Glutamatergic neuron (in vitro differentiated cells): ENCODE results near the gene PPFIBP1. TPM values are rescaled to one million over a fixed set of nuclear protein-coding genes. Genes with fewer than 3 reads are reported as not detected.
"Not testable (repeated sequence)": the region's sequence is repeated elsewhere in the genome, so short reads cannot be mapped to it uniquely, and the experiment has no call there.

ENCODE experiments used
- DNase-seq: peaks from one replicate; pipeline ENCODE4 v3.0.0; 2022
- H3K27ac Mint-ChIP-seq: one replicate; pipeline ENCODE4 v1.8.0; 2020; ENCODE audit warnings: mild to moderate bottlenecking, mixed read lengths, inconsistent platforms; ENCODE audit not compliant: unreplicated experiment
- H3K27me3 Mint-ChIP-seq: one replicate; pipeline ENCODE4 v1.8.0; 2020; ENCODE audit warnings: mild to moderate bottlenecking, moderate library complexity, mixed read lengths, inconsistent platforms; ENCODE audit not compliant: unreplicated experiment
- H3K36me3 Mint-ChIP-seq: one replicate; pipeline ENCODE4 v1.8.0; 2020; ENCODE audit warnings: mild to moderate bottlenecking, mixed read lengths, inconsistent platforms; ENCODE audit not compliant: unreplicated experiment
- H3K4me1 Mint-ChIP-seq: one replicate; pipeline ENCODE4 v1.8.0; 2020; ENCODE audit warnings: mild to moderate bottlenecking, low read depth, mixed read lengths, inconsistent platforms; ENCODE audit not compliant: unreplicated experiment
- H3K4me3 Mint-ChIP-seq: one replicate; pipeline ENCODE4 v1.8.0; 2020; ENCODE audit warnings: mild to moderate bottlenecking, mixed read lengths, inconsistent platforms; ENCODE audit not compliant: unreplicated experiment
- H3K9me3 Mint-ChIP-seq: one replicate; pipeline ENCODE4 v1.8.0; 2020; ENCODE audit warnings: mild to moderate bottlenecking, moderate library complexity, mixed read lengths, inconsistent platforms; ENCODE audit not compliant: unreplicated experiment
- CTCF ChIP-seq: fragments of 200-600 bp; sonication (generic); IDR thresholded peaks from one replicate; pipeline ENCODE4 v1.5.0; 2021; ENCODE audit not compliant: partially characterized antibody, unreplicated experiment
- total RNA-seq: library from RNA; stranded (reverse); fragmentation: NEBNext Ultra II Directional; extraction: Animal tissue kit (Norgen Biotek cat#: 25700); gene quantifications from one replicate; pipeline ENCODE4 v1.2.1, GENCODE V29; 2021; ENCODE audit not compliant: unreplicated experiment

PPFIBP1 gene
- total RNA-seq, 1 donor from 2014 or later: 43.0 TPM

- H3K9me3 Mint-ChIP-seq: peaks cover 3% of the 10 kb centered on the region
- TF ChIP-seq CTCF: no peak
These were observed 100.6 kb downstream of the PPFIBP1 start for GRCh38 chr12:27624586-27624985.

GRCh38 chr12:27627123-27627852 lies 103.3 kb downstream of the PPFIBP1 start:
- Mint-ChIP-seq H3K27ac (no peak overlapping the region), H3K36me3 (no peaks in the 10 kb centered on the region), H3K27me3 (no peaks in the 10 kb centered on the region), H3K9me3 (peaks cover 1% of the 10 kb centered on the region), H3K4me1 (no peaks in the 10 kb centered on the region), H3K4me3 (no peak overlapping the region)
- no peak for TF ChIP-seq CTCF
- DNase-seq: no peak

More at GRCh38 chr12:27624586-27624985, 100.6 kb downstream of the PPFIBP1 start:
- Mint-ChIP-seq H3K36me3 (no peaks in the 10 kb centered on the region), H3K27me3 (no peaks in the 10 kb centered on the region), H3K4me1 (peaks cover 2% of the 10 kb centered on the region), H3K4me3 (no peak overlapping the region), H3K27ac (no peak overlapping the region)
- no peak for DNase-seq

GRCh38 chr12:27627853-27628469 lies 104.0 kb downstream of the PPFIBP1 start:
- not testable (repeated sequence) for H3K36me3 Mint-ChIP-seq, H3K27me3 Mint-ChIP-seq, H3K9me3 Mint-ChIP-seq, H3K4me3 Mint-ChIP-seq, H3K27ac Mint-ChIP-seq, H3K4me1 Mint-ChIP-seq, DNase-seq

- DNase-seq, H3K4me3 Mint-ChIP-seq, H3K36me3 Mint-ChIP-seq, H3K4me1 Mint-ChIP-seq, H3K27ac Mint-ChIP-seq, H3K9me3 Mint-ChIP-seq, H3K27me3 Mint-ChIP-seq: not testable (repeated sequence)
These were observed 106.2 kb downstream of the PPFIBP1 start for GRCh38 chr12:27630219-27630618.

- H3K27ac Mint-ChIP-seq: no peak overlapping the region
- no peaks in the 10 kb centered on the region for H3K4me1 Mint-ChIP-seq
- no peak for DNase-seq
- no peaks in the 10 kb centered on the region for H3K36me3 Mint-ChIP-seq
- H3K4me3 Mint-ChIP-seq: no peak overlapping the region
- H3K9me3 Mint-ChIP-seq: no peaks in the 10 kb centered on the region
- TF ChIP-seq CTCF: no peak
- H3K27me3 Mint-ChIP-seq: no peaks in the 10 kb centered on the region
These were observed 107.4 kb downstream of the PPFIBP1 start for GRCh38 chr12:27631365-27631764.

- no peak for DNase-seq
- H3K4me3 Mint-ChIP-seq: no peak overlapping the region
- H3K27ac Mint-ChIP-seq: no peak overlapping the region
- no peaks in the 10 kb centered on the region for H3K9me3 Mint-ChIP-seq
- H3K4me1 Mint-ChIP-seq: no peaks in the 10 kb centered on the region
- H3K36me3 Mint-ChIP-seq: no peaks in the 10 kb centered on the region
- no peaks in the 10 kb centered on the region for H3K27me3 Mint-ChIP-seq
- no peak for TF ChIP-seq CTCF
These were observed 107.9 kb downstream of the PPFIBP1 start for GRCh38 chr12:27631813-27632491.
